GM12875 (cell line): ENCODE results near the gene EOGT.

Experiments
- H3K4me3 ChIP-seq: one replicate; pipeline ENCODE4 v1.5.1; 2011; ENCODE audit warnings: low read depth, low read length, control low read depth
- CTCF ChIP-seq: IDR thresholded peaks from 2 replicates; pipeline ENCODE4 v1.5.1; 2011; ENCODE audit warnings: low read depth, mild to moderate bottlenecking, control low read depth, inconsistent platforms, low read length, moderate library complexity, borderline replicate concordance; ENCODE audit not compliant: insufficient read depth

The EOGT gene

GRCh38 chr3:69011096-69011730 lies 2.3 kb downstream of the EOGT start:
- no peak for TF ChIP-seq CTCF
- no peak overlapping the region for H3K4me3 ChIP-seq

GRCh38 chr3:69009559-69010410 lies 3.7 kb downstream of the EOGT start:
- no peak for TF ChIP-seq CTCF
- no peak overlapping the region for H3K4me3 ChIP-seq

GRCh38 chr3:69008980-69009379 lies 4.5 kb downstream of the EOGT start:
- TF ChIP-seq CTCF: no peak
- no peak overlapping the region for H3K4me3 ChIP-seq

- H3K4me3 ChIP-seq: no peak overlapping the region
- no peak for TF ChIP-seq CTCF
Observed at GRCh38 chr3:69005791-69006482, 7.5 kb downstream of the EOGT start.

- no peak for TF ChIP-seq CTCF
Observed at GRCh38 chr3:69005071-69005790, 8.3 kb downstream of the EOGT start.

GRCh38 chr3:69004138-69004537 lies 9.3 kb downstream of the EOGT start:
- H3K4me3 ChIP-seq: no peak overlapping the region
- TF ChIP-seq CTCF: no peak

More at GRCh38 chr3:69005071-69005790, 8.3 kb downstream of the EOGT start:
- no peak overlapping the region for H3K4me3 ChIP-seq
